Ovary (tissue), 9 donors: Measurements from ENCODE around the gene TMEM151B. TPM values are rescaled to one million over a fixed set of nuclear protein-coding genes. Genes with fewer than 3 reads are reported as not detected.
A peak's percentile ranks its signal among the peaks of the same experiment; 100 is the strongest.

Source experiments
- DNase-seq, 5 donors: peaks; one replicate each; pipeline ENCODE4 v3.0.0-alpha.2; 2019 to 2020
- H3K27ac ChIP-seq, 2 donors: fragments of 200-600 bp; one replicate each; pipeline versions ENCODE4 v1.5.1 to v1.8.0; 2019 to 2022
- H3K27me3 ChIP-seq: fragments of 200-600 bp; one replicate; pipeline ENCODE4 v1.8.0; 2022
- H3K36me3 ChIP-seq: fragments of 200-600 bp; sonication (generic); one replicate; pipeline ENCODE4 v1.5.1; 2019
- H3K4me1 ChIP-seq: one replicate; pipeline ENCODE4 v1.8.1; 2013; ENCODE audit warnings: mild to moderate bottlenecking, moderate library complexity; ENCODE audit not compliant: insufficient read depth
- H3K4me3 ChIP-seq: fragments of 200-600 bp; sonication (generic); one replicate; pipeline ENCODE4 v1.5.1; 2017
- H3K9me3 ChIP-seq, 2 donors: fragments of 200-600 bp in 1 of 2; sonication (generic) in 1 of 2; one replicate each; pipeline versions ENCODE4 v1.5.1 to v1.8.1; 2013 to 2019; ENCODE audit warnings: mild to moderate bottlenecking in 1 of 2, moderate library complexity in 1 of 2
- CTCF ChIP-seq, 3 donors: fragments of 450-650 bp in 2 of 3; fragments of 200-600 bp in 1 of 3; IDR thresholded peaks; one replicate each; pipeline versions ENCODE4 v1.5.1 to v1.8.0; 2016 to 2022; ENCODE audit warnings: antibody characterized with exemption in 3 of 3, mild to moderate bottlenecking in 1 of 3
- EP300 ChIP-seq: sonication (generic); formaldehyde crosslinking; IDR thresholded peaks from one replicate; pipeline ENCODE4 v1.6.1; 2017; ENCODE audit warnings: antibody characterized with exemption
- POLR2A ChIP-seq: fragments of 450-650 bp; IDR thresholded peaks from one replicate; pipeline ENCODE4 v1.6.1; 2017; ENCODE audit warnings: antibody characterized with exemption, mild to moderate bottlenecking, moderate library complexity
- WGBS, 3 donors: extraction: QIAGEN DNeasy Blood & Tissue Kit in 1 of 3; methylation state at CpG; one replicate each; pipeline versions ENCODE4 v1.1.5 to v1.1.7; 2013 to 2017; 5-methylcytosine and 5-hydroxymethylcytosine counted together
- intact Hi-C, 4 donors: fragments of 100-400 bp; cut with DNase I; formaldehyde crosslinking; loops; one replicate each; pipeline versions ENCODE4 v1.11.0 to v1.15.1; 2022 to 2023
- polyA plus RNA-seq, 2 donors: library from polyadenylated mRNA; stranded (reverse); fragments of 200-250 nt in 1 of 2; fragments of 350-450 nt in 1 of 2; fragmentation: Illumina TruSeq in 1 of 2; extraction: RNeasy Lipid Tissue Mini Kit (QIAGEN cat#74804) in 1 of 2; gene quantifications; one replicate each; pipeline ENCODE4 v1.2.3, GENCODE V29; 2013 to 2014
- total RNA-seq, 7 donors: library from RNA; depleted of rRNA in 2 of 7; stranded (reverse); fragments of >200 nt in 2 of 7; fragmentation: NEBNext Ultra II Directional in 3 of 7; extraction: Animal tissue kit (Norgen Biotek cat#: 25700) in 3 of 7; gene quantifications; one replicate each; pipeline versions ENCODE4 v1.1.0 to v1.2.4, GENCODE V29; 2016 to 2023
- donor health status: DM: no; HTN: no; CAD: no; lungs with moderate emphysema.
- donor health status: DM: no; HTN: no; CAD: no.
- donor health status: Bipolar disorder and iron deficiency.
- donor health status: DM: yes; HTN: yes; CAD: no.
- donor health status: DM: no; HTN: no; CAD: no.
- donor health status: DM: yes; HTN: yes; CAD: no.

The TMEM151B gene
- total and polyA plus RNA-seq, 9 donors = under 0.01 to 0.12 (median 0.05) TPM; not detected in 4

- Histone ChIP-seq H3K27ac (no peak overlapping the region), H3K4me3 (no peak overlapping the region), H3K36me3 (no peaks in the 10 kb centered on the region), H3K4me1 (no peaks in the 10 kb centered on the region), H3K9me3 (no peaks in the 10 kb centered on the region), H3K27me3 (no peaks in the 10 kb centered on the region)
- no peak for TF ChIP-seq POLR2A
- no peak for TF ChIP-seq EP300
- TF ChIP-seq CTCF (IDR thresholded peaks at IDR 0.05) = no peak
- intact Hi-C loops = no loop called here
- 80 to 88% (median 85%) methylated on average over 12 to 14 of the region's 14 CpGs for WGBS, 3 donors
- no peak for DNase-seq
Measured at GRCh38 chr6:44301782-44302564, 31.7 kb downstream of the TMEM151B start.

- Histone ChIP-seq H3K27ac (no peak overlapping the region), H3K9me3 (no peaks in the 10 kb centered on the region), H3K36me3 (no peaks in the 10 kb centered on the region), H3K4me3 (no peak overlapping the region), H3K4me1 (no peaks in the 10 kb centered on the region), H3K27me3 (no peaks in the 10 kb centered on the region)
- WGBS, 3 donors = 85 to 91% (median 89%) methylated on average over 12 of the region's 12 CpGs
- no peak for DNase-seq
- TF ChIP-seq POLR2A (no peak), EP300 (no peak), CTCF (IDR thresholded peaks at IDR 0.05) (no peak)
- intact Hi-C loops = no loop called here
Measured at GRCh38 chr6:44302856-44303255, 32.6 kb downstream of the TMEM151B start.

- TF ChIP-seq POLR2A = no peak
- no peak for TF ChIP-seq EP300
- no peak for TF ChIP-seq CTCF (IDR thresholded peaks at IDR 0.05)
- H3K36me3 ChIP-seq = no peaks in the 10 kb centered on the region
- intact Hi-C loops = no loop called here
- no peaks in the 10 kb centered on the region for H3K4me1 ChIP-seq
- no peak overlapping the region for H3K4me3 ChIP-seq
- no peak overlapping the region for H3K27ac ChIP-seq
- no peaks in the 10 kb centered on the region for H3K9me3 ChIP-seq
- WGBS, 3 donors = 93 to 97% (median 94%) methylated on average over 6 of the region's 6 CpGs
- no peak for DNase-seq
- no peaks in the 10 kb centered on the region for H3K27me3 ChIP-seq
Measured at GRCh38 chr6:44303842-44304241, 33.6 kb downstream of the TMEM151B start.

- H3K4me3 ChIP-seq = no peak overlapping the region
- H3K27ac ChIP-seq = no peak overlapping the region
- H3K27me3 ChIP-seq = no peaks in the 10 kb centered on the region
- 77 to 83% (median 77%) methylated on average over 23 to 25 of the region's 25 CpGs for whole genome bisulfite sequencing, 3 donors
- H3K36me3 ChIP-seq = no peaks in the 10 kb centered on the region
- DNase-seq = no peak
- H3K4me1 ChIP-seq = no peaks in the 10 kb centered on the region
- intact Hi-C loops = no loop called here
- no peaks in the 10 kb centered on the region for H3K9me3 ChIP-seq
- TF ChIP-seq CTCF (IDR thresholded peaks at IDR 0.05) (peak; percentile 32 to 51 (median 50)), POLR2A (no peak), EP300 (no peak)
Measured at GRCh38 chr6:44304282-44305199, 34.3 kb downstream of the TMEM151B start.
